NCI-H2029 treated with DMSO at 0.1 percent for 48 hours (cell line): ENCODE data around the gene BMAL2.
A peak's percentile ranks its signal among the peaks of the same experiment; 100 is the strongest.

Experiments
- DNase-seq: peaks from one replicate; lab custom pipeline; 2025; lab: John Stamatoyannopoulos, UW

Gene BMAL2

GRCh38 chr12:27332714-27333402 lies at the start of gene BMAL2:
TSS of gene BMAL2 (plus strand) at chr12:27332836. CDS start at chr12:27333073, 237 bp downstream.
- no peak for DNase-seq

- no peak for DNase-seq
Measured at GRCh38 chr12:27284021-27284420, 48.6 kb upstream of the BMAL2 start.

GRCh38 chr12:27284751-27285150 lies 47.9 kb upstream of the BMAL2 start:
- DNase-seq = no peak

- no peak for DNase-seq
Measured at GRCh38 chr12:27285403-27285802, 47.2 kb upstream of the BMAL2 start.

- DNase-seq = no peak
Measured at GRCh38 chr12:27289414-27289813, 43.2 kb upstream of the BMAL2 start.

- DNase-seq = no peak
Measured at GRCh38 chr12:27290501-27291168, 42.0 kb upstream of the BMAL2 start.

GRCh38 chr12:27291862-27292261 lies 40.8 kb upstream of the BMAL2 start:
- no peak for DNase-seq

GRCh38 chr12:27292718-27293117 lies 39.9 kb upstream of the BMAL2 start:
- DNase-seq = no peak

GRCh38 chr12:27293463-27293862 lies 39.2 kb upstream of the BMAL2 start:
- no peak for DNase-seq

GRCh38 chr12:27296674-27297073 lies 36.0 kb upstream of the BMAL2 start:
- no peak for DNase-seq

GRCh38 chr12:27297566-27297965 lies 35.1 kb upstream of the BMAL2 start:
- DNase-seq = no peak

- no peak for DNase-seq
Measured at GRCh38 chr12:27299102-27299501, 33.5 kb upstream of the BMAL2 start.

GRCh38 chr12:27300226-27300625 lies 32.4 kb upstream of the BMAL2 start:
- no peak for DNase-seq

GRCh38 chr12:27303139-27304111 lies 29.2 kb upstream of the BMAL2 start:
- peak; percentile 11 for DNase-seq

- DNase-seq = no peak
Measured at GRCh38 chr12:27304856-27305255, 27.8 kb upstream of the BMAL2 start.

- peak; percentile 28 for DNase-seq
Measured at GRCh38 chr12:27305673-27306456, 26.8 kb upstream of the BMAL2 start.

- DNase-seq = no peak
Measured at GRCh38 chr12:27309293-27309994, 23.2 kb upstream of the BMAL2 start.

GRCh38 chr12:27309995-27310315 lies 22.7 kb upstream of the BMAL2 start:
- no peak for DNase-seq

GRCh38 chr12:27316947-27317346 lies 15.7 kb upstream of the BMAL2 start:
- no peak for DNase-seq

- no peak for DNase-seq
Measured at GRCh38 chr12:27319409-27319808, 13.2 kb upstream of the BMAL2 start.

- no peak for DNase-seq
Measured at GRCh38 chr12:27319848-27320247, 12.8 kb upstream of the BMAL2 start.
